HG02852 (cell line): ENCODE measurements around the gene HAUS8.
"Not testable (repeated sequence)": the region's sequence is repeated elsewhere in the genome, so short reads cannot be mapped to it uniquely, and the experiment has no call there.

Experiments
- ATAC-seq: cut with Tn5 transposase; IDR thresholded peaks from one replicate; pipeline ENCODE4 v1.9.1; 2021; ENCODE audit warnings: mild to moderate bottlenecking, moderate library complexity; ENCODE audit not compliant: unreplicated experiment

The HAUS8 gene

GRCh38 chr19:17103177-17103576 lies 27.9 kb upstream of the HAUS8 start:
- no peak for ATAC-seq

- ATAC-seq, result no peak
These were observed 26.7 kb upstream of the HAUS8 start for GRCh38 chr19:17101686-17102628.

- ATAC-seq, result no peak
These were observed 23.1 kb upstream of the HAUS8 start for GRCh38 chr19:17098326-17098725.

- ATAC-seq, result no peak
These were observed 22.4 kb upstream of the HAUS8 start for GRCh38 chr19:17097593-17098126.

GRCh38 chr19:17095141-17095919 lies 20.1 kb upstream of the HAUS8 start:
- ATAC-seq, result no peak

- ATAC-seq, result not testable (repeated sequence)
These were observed 19.4 kb upstream of the HAUS8 start for GRCh38 chr19:17094694-17095093.

- no peak for ATAC-seq
These were observed 17.4 kb upstream of the HAUS8 start for GRCh38 chr19:17092696-17093095.

- no peak for ATAC-seq
These were observed 16.6 kb upstream of the HAUS8 start for GRCh38 chr19:17091758-17092333.

GRCh38 chr19:17090583-17090982 lies 15.3 kb upstream of the HAUS8 start:
- ATAC-seq, result no peak

GRCh38 chr19:17088552-17088951 lies 13.3 kb upstream of the HAUS8 start:
- no peak for ATAC-seq

GRCh38 chr19:17086834-17087233 lies 11.6 kb upstream of the HAUS8 start:
- no peak for ATAC-seq

- no peak for ATAC-seq
These were observed 10.9 kb upstream of the HAUS8 start for GRCh38 chr19:17086120-17086519.

GRCh38 chr19:17081672-17082630 lies 6.7 kb upstream of the HAUS8 start:
- ATAC-seq, result no peak

GRCh38 chr19:17080440-17080801 lies 5.2 kb upstream of the HAUS8 start:
- ATAC-seq, result no peak

GRCh38 chr19:17079710-17080439 lies 4.6 kb upstream of the HAUS8 start:
- ATAC-seq, result peak; percentile 36

- ATAC-seq, result no peak
These were observed 3.9 kb upstream of the HAUS8 start for GRCh38 chr19:17078920-17079709.

- ATAC-seq, result no peak
These were observed 3.0 kb upstream of the HAUS8 start for GRCh38 chr19:17078036-17078919.
